Activated CD8-positive, alpha-beta memory T cell treated with anti-CD3 and anti-CD28 coated beads, Interleukin-2, amount 10 ng/mL, durations not matched to agents 7 days and 5 days (primary cell): ENCODE measurements around the gene RPL26. TPM values are rescaled to one million over a fixed set of nuclear protein-coding genes. Genes with fewer than 3 reads are reported as not detected.
"Not testable (repeated sequence)": the region's sequence is repeated elsewhere in the genome, so short reads cannot be mapped to it uniquely, and the experiment has no call there.

Experiments used
- ATAC-seq: fragments of 150-1000 bp; cut with Tn5 transposase; one replicate; pipeline ENCODE4 v1.10.0; 2021; ENCODE audit warnings: moderate library complexity
- CTCF ChIA-PET: fragments of 350-600 bp; sonication (Branson Sonifier 250); formaldehyde crosslinking; loops from one replicate; lab custom pipeline; 2021; ENCODE audit warnings: antibody characterized with exemption; lab: Charles Lee
- DNase-seq: peaks from one replicate; pipeline ENCODE4 v3.0.0-alpha.2; 2020
- H3K27ac Mint-ChIP-seq: one replicate; pipeline ENCODE4 v1.8.0; 2021; ENCODE audit warnings: mild to moderate bottlenecking, mixed read lengths
- H3K27me3 Mint-ChIP-seq: one replicate; pipeline ENCODE4 v1.8.0; 2021; ENCODE audit warnings: mixed read lengths
- H3K36me3 Mint-ChIP-seq: one replicate; pipeline ENCODE4 v1.8.0; 2021; ENCODE audit warnings: mild to moderate bottlenecking, mixed read lengths
- H3K4me1 Mint-ChIP-seq: one replicate; pipeline ENCODE4 v1.8.0; 2021; ENCODE audit warnings: mixed read lengths
- H3K4me3 Mint-ChIP-seq: one replicate; pipeline ENCODE4 v1.8.0; 2021; ENCODE audit warnings: mild to moderate bottlenecking, moderate library complexity, mixed read lengths
- H3K9me3 Mint-ChIP-seq: one replicate; pipeline ENCODE4 v1.8.0; 2022; ENCODE audit warnings: low read depth, mixed read lengths
- total RNA-seq, 2 experiments: library from RNA; stranded (reverse); gene quantifications; one replicate each; pipeline ENCODE4 v1.2.3, GENCODE V29; 2021

The RPL26 gene
- total RNA-seq, 2 experiments from 2014 or later: 1,612 to 1,903 TPM

DNA sequence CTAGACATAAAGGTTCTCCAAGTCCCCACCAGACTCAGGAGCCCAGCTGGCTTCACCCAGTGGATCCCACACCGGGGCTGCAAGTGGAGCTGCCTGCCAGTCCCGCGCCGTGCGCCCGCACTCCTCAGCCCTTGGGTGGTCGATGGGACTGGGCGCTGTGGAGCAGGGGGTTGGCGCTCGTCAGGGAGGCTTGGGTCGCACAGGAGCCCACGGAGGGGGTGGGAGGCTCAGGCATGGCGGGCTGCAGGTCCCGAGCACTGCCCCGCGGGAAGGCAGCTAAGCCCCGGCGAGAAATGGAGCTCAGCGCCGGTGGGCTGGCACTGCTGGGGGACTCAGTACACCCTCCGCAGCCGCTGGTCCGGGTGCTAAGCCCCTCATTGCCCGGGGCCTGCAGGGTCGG, 36.0 kb downstream of the RPL26 start:
- ATAC-seq: not testable (repeated sequence)
- CTCF ChIA-PET: interaction anchor here (1.2 kb wide), 1 partner anchor 13 kb away, joined by 3 read pairs; no protein-coding TSS in a partner anchor

DNA sequence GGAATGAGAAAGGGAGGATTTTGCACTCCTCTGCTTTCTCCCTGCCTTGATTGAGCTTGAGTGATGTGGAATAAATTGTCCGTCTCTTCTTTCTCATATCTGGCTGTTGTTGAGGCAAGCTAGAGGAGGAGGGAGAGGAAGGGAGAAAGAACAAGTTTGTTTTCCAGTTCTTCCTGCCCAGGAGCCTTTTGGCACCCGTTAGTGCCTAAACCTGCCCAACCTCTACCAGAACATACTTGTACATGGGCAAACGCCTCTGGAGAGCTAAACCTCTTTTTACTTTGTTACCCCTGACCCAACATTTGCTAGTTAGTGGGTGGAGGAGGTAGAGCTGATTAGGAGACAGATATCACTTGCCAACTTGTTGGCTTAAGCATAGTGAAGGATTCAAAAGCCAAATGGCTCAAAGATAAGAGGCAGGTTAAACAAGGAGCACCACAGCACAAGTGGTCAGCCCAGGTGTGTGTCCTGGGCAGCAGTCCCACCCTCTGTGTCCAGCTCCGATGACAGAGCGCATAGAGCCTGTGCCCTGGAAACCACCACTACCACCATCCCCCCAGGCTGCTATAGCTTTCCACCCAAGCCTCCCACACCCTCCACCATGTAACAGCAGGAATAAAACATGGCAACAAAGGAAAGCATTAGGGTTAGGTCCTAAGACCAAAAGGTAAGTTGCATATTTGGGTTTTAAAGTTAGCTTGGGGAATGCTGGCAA, 36.9 kb downstream of the RPL26 start:
- no peak overlapping the region for H3K27ac Mint-ChIP-seq
- no peaks in the 10 kb centered on the region for H3K9me3 Mint-ChIP-seq
- no peak for ATAC-seq
- H3K36me3 Mint-ChIP-seq: no peaks in the 10 kb centered on the region
- H3K4me1 Mint-ChIP-seq: peaks cover 13% of the 10 kb centered on the region
- H3K27me3 Mint-ChIP-seq: peaks cover 34% of the 10 kb centered on the region
- no peak for DNase-seq
- CTCF ChIA-PET: interaction anchor here (1.2 kb wide), 1 partner anchor 12 kb away, joined by 3 read pairs; no protein-coding TSS in a partner anchor
- no peak overlapping the region for H3K4me3 Mint-ChIP-seq

More for the DNA sequence above, 36.0 kb downstream of the RPL26 start:
- not testable (repeated sequence) for H3K4me3 Mint-ChIP-seq, H3K9me3 Mint-ChIP-seq, H3K27ac Mint-ChIP-seq, H3K36me3 Mint-ChIP-seq, DNase-seq
- Mint-ChIP-seq H3K27me3 (peaks cover 34% of the 10 kb centered on the region), H3K4me1 (peaks cover 13% of the 10 kb centered on the region)

DNA sequence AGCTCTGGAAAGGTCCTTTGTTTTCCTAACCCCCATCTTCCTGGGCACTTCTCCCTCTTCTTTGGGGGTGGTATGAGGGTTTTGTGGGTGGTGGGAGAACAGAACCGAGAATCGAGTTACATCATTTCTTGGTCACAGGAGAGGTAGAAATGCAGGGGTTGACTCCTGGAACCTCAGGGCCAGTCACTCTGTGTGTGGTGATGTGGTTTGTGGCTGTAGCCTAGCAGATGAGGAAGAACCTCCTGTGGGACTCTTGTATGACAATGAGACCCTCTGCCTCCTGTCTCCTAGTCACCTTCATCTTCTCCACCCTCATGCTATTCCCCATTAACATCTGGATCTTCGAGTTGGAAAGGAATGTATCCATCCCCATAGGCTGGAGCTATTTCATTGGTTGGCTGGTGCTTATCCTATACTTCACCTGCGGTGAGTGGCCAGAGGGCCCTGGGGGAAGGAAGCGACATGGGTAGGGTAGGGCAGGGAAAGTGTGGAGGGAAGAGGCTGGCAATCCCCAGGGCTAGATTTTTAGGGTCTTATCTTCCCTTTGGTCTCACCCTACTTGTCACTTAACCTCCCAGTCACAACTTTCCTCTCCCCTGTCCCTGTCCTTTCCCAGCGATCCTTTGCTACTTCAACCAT, 37.8 kb downstream of the RPL26 start:
- H3K36me3 Mint-ChIP-seq: no peaks in the 10 kb centered on the region
- CTCF ChIA-PET: no interaction called here
- no peak overlapping the region for H3K27ac Mint-ChIP-seq
- DNase-seq (peak; percentile 61), ATAC-seq (no peak)
- no peaks in the 10 kb centered on the region for H3K9me3 Mint-ChIP-seq
- peaks cover 13% of the 10 kb centered on the region for H3K4me1 Mint-ChIP-seq
- peaks cover 32% of the 10 kb centered on the region for H3K27me3 Mint-ChIP-seq
- H3K4me3 Mint-ChIP-seq: no peak overlapping the region

DNA sequence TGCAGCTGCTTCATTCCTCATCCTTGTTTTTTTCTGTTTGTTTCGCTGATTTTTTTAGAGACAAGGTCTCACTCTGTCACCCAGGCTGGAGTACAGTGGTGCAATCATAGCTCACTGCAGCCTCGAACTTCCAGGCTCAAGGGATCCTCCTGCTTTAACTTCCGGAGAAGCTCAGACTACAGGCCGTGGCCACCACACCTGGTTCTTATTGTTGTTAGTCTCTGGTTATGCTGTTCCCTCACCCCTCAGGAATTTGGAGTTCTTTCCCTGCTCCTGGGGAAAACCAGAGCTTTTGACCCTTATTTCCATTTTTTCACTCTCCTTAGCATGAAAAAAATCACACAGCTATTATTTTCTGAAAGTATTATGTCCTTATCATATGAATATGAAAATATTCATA, 41.5 kb downstream of the RPL26 start:
- CTCF ChIA-PET: interaction anchor here (1.1 kb wide), 1 partner anchor 19 kb away, joined by 3 read pairs; no protein-coding TSS in a partner anchor
- Mint-ChIP-seq H3K4me3 (no peak overlapping the region), H3K4me1 (peaks cover 29% of the 10 kb centered on the region), H3K36me3 (no peaks in the 10 kb centered on the region), H3K9me3 (no peaks in the 10 kb centered on the region), H3K27ac (no peak overlapping the region), H3K27me3 (peaks cover 23% of the 10 kb centered on the region)
- ATAC-seq (no peak), DNase-seq (no peak)

DNA sequence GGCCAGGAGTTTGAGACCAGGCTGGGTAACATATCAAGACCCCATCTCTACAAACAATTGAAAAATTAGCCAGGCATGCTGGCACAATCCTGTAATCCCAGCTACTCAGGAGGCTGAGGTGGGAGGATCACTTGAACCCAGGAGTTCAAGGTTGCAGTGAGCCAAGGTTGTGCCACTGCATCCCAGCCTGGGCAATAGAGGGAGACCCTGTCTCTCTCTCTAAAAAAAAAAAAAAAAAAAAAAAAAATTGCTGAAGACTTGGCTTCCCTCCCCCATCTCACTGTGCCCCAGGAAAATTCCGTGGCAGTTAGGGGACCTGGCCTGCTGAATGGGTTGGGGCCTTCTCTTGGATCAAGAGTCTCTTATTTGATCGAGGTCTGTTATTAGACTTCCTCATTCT, 43.5 kb downstream of the RPL26 start, which contains the start of gene ODF4:
Gene ODF4, plus strand, starts transcription at position 301 of the 400 bp plus-strand sequence. CDS start 212 bp downstream, outside the sequence.
- Mint-ChIP-seq H3K4me3 (no peak within 1 kb of the TSS), H3K9me3 (no peaks in the 10 kb centered on the region), H3K27me3 (peaks cover 5% of the 10 kb centered on the region), H3K36me3 (no peaks in the 10 kb centered on the region), H3K27ac (no peak within 1 kb of the TSS), H3K4me1 (peaks cover 16% of the 10 kb centered on the region)
- DNase-seq (no peak), ATAC-seq (no peak)
- CTCF ChIA-PET: no interaction called here

DNA sequence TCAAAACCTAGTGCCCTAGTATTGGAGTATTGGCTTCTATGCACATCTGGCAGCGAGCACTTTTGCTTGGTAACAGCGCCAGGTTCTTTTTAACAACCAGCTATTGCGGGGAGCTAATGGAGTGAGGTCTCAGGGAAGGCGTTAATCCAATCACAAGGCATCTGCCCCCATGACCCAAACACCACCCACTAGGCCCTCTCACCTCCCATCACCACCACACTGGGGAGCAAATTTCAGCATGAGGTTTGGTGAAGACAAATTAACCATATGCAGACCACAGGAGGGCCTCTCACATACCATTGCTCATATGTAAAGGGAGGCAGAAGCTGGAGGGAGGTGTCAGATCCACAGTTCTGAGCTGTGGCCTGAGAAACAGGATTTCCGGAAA, 44.2 kb downstream of the RPL26 start:
- CTCF ChIA-PET: interaction anchor here (1.2 to 1.5 kb wide), 3 partner anchors 9 to 38 kb away, joined by 3 to 6 read pairs (median 3); partner anchors contain the start of gene KRABD2
- no peak for ATAC-seq
- peaks cover 5% of the 10 kb centered on the region for H3K27me3 Mint-ChIP-seq
- no peak for DNase-seq
- H3K9me3 Mint-ChIP-seq: no peaks in the 10 kb centered on the region
- H3K4me1 Mint-ChIP-seq: peaks cover 16% of the 10 kb centered on the region
- H3K36me3 Mint-ChIP-seq: no peaks in the 10 kb centered on the region
- no peak overlapping the region for H3K4me3 Mint-ChIP-seq
- no peak overlapping the region for H3K27ac Mint-ChIP-seq

DNA sequence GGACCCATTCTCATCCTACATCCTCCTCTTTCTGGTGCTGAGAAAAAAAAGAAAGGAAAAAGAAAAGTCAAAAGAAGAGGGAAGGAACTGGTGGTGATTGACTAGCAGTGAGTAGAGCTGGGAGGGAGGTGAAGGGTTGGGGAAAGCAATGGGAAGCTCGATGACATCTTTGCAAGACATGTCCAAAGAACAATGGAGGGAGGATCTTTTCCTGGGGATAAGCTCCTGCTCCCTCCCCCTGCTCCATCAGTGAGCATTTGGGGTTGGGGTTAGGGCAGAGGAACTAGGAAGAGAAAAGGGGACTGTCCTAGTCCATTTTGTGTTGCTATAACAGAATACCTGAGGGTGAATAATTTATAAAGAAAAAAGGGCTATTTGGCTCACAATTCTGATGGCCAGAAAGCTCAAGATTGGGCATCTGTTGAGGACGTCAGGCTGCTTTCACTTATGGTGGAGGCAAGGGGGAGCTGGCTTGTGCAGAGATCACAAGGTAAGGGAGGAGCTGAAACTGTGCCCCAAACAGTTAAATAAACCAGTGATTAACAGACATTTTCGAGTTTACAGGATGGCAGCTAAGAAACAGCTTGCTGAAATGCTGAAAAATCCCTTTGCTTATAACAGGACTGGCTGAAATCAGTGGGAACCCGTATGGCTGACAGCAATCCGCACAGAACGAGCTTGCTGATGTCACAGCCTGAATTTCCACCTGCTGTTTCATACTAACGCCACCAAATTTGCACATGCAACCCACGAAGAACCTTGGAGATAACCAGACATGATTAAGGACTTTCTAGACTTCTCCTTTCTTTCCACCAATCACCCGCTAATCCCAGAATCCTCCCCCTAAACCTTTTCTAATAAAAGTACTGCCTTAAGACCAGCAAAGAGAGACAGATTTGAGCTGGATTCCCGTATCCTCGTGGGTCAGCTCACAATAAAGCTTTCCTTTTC, 44.9 kb downstream of the RPL26 start:
- Mint-ChIP-seq H3K9me3 (no peaks in the 10 kb centered on the region), H3K27me3 (peaks cover 5% of the 10 kb centered on the region), H3K36me3 (no peaks in the 10 kb centered on the region), H3K27ac (no peak overlapping the region), H3K4me1 (peaks cover 16% of the 10 kb centered on the region), H3K4me3 (no peak overlapping the region)
- peak; percentile 33 for ATAC-seq
- no peak for DNase-seq
- CTCF ChIA-PET: interaction anchor here (1.0 to 1.5 kb wide), 4 partner anchors 8 to 38 kb away, joined by 3 to 6 read pairs (median 3); partner anchors contain the start of gene KRABD2

DNA sequence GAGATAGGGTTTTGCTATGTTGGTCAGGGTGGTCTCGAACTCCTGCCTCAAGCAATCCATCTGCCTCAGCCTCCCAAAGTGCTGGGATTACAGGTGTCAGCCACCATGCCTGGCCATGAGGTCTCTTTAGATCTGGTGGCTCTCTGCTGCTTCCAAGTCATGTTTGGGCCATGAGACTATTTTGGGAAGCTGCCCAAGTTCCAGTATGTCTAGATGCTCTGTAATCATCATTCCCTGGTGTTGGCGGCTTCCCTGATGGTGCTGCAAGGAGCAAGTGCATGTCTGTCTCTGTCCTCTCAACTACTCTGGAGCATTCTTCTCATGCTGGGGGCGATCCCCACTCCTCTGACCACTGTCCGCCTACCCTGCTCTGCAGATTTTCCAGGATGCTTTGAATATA, 49.7 kb downstream of the RPL26 start:
- peaks cover 7% of the 10 kb centered on the region for H3K27me3 Mint-ChIP-seq
- H3K9me3 Mint-ChIP-seq: no peaks in the 10 kb centered on the region
- H3K27ac Mint-ChIP-seq: no peak overlapping the region
- peaks cover 9% of the 10 kb centered on the region for H3K4me1 Mint-ChIP-seq
- ATAC-seq: no peak
- H3K4me3 Mint-ChIP-seq: no peak overlapping the region
- DNase-seq: no peak
- CTCF ChIA-PET: no interaction called here
- H3K36me3 Mint-ChIP-seq: no peaks in the 10 kb centered on the region

DNA sequence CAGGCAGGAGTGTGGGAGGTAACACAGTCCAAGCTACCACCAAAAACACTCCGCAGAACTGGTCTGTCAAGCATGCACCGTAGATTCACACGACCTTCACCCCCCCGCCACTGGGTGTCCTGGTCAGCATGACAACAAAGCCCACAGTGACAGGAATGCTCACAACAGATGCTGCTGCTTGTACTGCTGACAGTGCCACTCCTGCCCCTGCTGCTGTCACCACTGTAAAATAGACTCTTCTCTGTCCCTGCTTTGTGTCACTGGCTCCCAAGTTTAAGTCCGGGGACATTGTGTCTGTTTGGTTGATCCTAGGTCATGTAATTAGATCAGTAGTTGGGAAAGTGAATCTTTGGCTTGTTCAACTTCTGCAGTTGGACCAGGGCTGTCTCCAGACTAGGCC, 50.3 kb downstream of the RPL26 start:
- DNase-seq: no peak
- Mint-ChIP-seq H3K4me1 (peaks cover 3% of the 10 kb centered on the region), H3K36me3 (no peaks in the 10 kb centered on the region), H3K27me3 (peaks cover 12% of the 10 kb centered on the region), H3K4me3 (no peak overlapping the region), H3K9me3 (no peaks in the 10 kb centered on the region), H3K27ac (no peak overlapping the region)
- CTCF ChIA-PET: no interaction called here
- ATAC-seq: no peak

DNA sequence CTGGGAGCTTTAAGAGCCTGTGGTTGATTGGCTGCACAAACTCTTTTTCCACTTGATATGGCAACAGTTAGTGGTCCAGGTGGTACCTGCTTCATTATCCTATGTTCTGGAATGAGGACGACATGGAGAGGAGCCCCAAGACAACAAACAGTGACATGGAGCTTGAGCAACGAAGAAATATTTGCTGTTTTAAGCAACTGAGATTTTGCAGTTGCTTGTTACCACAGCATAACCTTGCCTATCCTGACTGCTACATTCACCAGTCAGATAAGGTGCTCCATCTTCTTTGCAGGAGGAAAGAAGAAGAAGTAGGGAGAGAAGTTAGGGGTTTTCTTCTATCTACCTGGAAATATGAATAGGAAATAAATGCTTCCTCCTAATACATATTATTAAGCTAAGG, 50.9 kb downstream of the RPL26 start:
- no peak for ATAC-seq
- no peaks in the 10 kb centered on the region for H3K9me3 Mint-ChIP-seq
- CTCF ChIA-PET: no interaction called here

More for the DNA sequence above, 50.9 kb downstream of the RPL26 start:
- Mint-ChIP-seq H3K27ac (no peak overlapping the region), H3K27me3 (peaks cover 18% of the 10 kb centered on the region), H3K36me3 (no peaks in the 10 kb centered on the region), H3K4me3 (no peak overlapping the region), H3K4me1 (peaks cover 3% of the 10 kb centered on the region)
- DNase-seq: no peak
